ENCODE measurements around the gene KIAA0930.

Gene KIAA0930

DNA sequence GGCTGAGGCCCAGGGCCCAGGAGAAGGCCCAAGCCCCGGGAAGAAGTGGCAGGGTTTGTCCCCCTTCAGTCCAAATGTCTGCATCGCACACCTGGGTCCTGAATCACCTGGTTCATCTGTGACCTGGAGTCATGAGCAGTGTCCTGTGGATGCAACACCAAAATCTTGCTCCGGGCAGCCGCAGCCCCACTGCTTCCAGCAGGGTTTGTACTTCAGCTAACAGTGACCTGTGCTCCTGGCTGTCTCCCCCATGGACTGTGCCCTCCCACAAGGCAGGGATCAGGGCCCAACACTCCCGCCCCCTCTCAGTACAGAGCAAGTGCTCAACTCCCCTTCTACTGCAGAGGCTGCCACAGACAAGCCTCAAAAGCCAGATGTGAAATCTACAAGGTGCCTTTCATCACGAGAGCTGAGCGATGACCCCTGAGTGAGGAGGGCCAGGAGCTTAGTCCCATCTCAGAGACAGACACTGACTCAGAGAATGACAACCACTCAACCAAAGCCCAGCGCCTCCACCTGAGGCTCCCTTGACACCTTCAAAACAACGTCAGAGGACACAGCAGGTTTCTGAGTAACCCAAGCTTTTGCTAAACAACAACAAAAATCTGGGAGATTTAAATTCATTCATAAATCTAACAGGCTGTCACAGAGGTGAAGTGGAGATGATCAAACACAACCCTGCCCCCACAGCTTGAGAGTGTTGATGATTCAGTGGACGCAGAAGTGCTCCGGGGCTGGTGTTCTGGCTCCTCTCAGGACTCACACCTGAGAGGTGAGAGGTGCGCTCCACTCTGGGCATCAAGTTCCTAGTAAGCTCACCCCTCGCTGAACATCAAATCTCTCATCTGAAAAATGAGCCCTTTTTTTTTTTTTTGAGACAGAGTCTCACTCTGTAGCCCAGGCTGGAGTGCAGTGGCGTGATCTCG lies 3.4 kb downstream of the KIAA0930 start:
- DNase-seq (ENCODE audit: low read depth): no peak

DNA sequence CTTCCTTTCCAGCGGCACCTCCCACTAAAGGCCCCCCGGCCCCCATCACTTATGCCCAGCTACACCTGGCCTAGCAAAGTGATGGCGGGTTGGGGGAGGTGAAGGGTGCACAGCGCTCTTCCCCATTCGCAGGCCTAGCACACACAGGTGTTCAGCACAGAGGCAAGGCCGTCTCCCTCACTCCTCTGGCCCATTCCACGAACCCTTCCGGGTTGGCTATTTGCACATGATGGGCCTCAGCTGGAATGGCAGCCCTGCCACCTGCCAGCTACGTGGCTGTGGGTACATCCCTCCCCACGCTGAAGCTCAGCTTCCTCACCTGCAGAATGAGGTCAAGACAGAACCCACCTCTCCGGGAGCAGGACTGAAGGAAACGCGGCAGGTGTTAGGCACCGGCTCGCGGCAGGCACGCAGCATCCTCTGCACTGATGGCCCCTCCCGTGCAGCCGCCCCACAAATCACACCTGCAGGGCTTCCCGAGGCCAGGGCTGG lies 4.8 kb downstream of the KIAA0930 start:
- DNase-seq (ENCODE audit: low read depth): no peak

- no peak for DNase-seq (ENCODE audit: low read depth)
These were observed 5.5 kb downstream of the KIAA0930 start for GRCh38 chr22:45235101-45235777.

DNA sequence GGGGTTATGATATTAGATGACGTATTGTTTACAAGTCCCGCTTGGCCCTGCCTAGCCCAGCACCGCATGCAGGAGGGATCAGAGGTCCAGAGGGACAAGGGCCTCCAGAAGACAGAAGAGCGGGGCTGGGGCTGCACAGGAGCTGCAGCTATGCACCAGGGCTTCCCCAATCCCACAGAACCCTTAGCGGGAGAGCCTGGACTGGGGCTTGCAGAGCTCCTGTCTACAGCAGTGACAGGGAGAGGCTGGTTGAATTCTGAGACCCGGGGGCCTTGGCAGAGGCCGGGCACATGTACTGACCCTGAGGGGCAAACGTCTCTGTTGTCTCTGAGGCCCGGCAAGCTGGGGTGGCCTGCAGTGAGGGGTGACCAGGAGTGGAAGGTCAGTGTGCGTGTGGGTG lies 6.9 kb downstream of the KIAA0930 start:
- DNase-seq (ENCODE audit: low read depth): no peak

DNA sequence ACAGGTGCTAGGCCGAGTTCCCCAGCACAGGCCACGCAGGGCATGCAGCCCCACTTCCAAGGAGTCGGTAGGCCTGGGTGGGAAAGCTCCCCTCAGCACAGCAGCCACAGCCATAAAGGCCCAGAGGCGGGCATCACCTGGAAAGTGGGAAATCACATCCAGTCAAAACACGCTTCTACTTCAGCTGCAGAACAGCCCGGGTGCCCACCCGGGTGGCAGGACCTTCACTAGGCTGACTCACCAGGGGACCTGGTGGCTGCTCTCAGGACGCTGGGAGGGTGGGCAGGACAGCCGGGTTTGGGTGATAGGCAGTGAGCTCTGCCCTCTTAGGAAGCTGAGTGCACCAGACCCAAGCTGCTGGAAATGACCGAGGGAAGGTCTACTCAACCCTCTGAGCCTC lies 7.3 kb downstream of the KIAA0930 start:
- DNase-seq (ENCODE audit: low read depth): no peak

GRCh38 chr22:45231293-45231692 lies 9.4 kb downstream of the KIAA0930 start:
- DNase-seq (ENCODE audit: low read depth): no peak

- DNase-seq (ENCODE audit: low read depth): no peak
These were observed 10.5 kb downstream of the KIAA0930 start for GRCh38 chr22:45230026-45230721.

DNA sequence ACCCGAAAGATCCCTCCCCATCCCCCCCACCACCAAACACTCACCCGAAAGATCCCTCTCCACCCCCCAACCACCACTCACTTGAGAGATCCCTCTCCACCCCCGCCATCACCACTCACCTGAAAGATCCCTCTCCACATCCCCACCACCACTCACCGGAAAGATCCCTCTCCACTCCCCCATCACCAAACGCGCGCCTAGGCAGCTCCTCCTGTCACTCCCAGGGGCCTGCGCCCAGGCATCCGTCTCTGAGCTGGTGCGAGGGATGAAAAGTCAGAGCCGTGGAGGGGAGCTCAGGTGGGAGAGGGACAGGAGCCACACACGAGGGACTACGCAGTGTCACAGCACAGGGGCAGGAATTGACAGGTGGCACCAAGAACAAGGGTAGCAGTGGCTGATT lies 11.5 kb downstream of the KIAA0930 start:
- no peak for DNase-seq (ENCODE audit: low read depth)

- DNase-seq (ENCODE audit: low read depth): no peak
These were observed 12.3 kb downstream of the KIAA0930 start for GRCh38 chr22:45228401-45228754.

- DNase-seq (ENCODE audit: low read depth): no peak
These were observed 12.9 kb downstream of the KIAA0930 start for GRCh38 chr22:45227645-45228400.

DNA sequence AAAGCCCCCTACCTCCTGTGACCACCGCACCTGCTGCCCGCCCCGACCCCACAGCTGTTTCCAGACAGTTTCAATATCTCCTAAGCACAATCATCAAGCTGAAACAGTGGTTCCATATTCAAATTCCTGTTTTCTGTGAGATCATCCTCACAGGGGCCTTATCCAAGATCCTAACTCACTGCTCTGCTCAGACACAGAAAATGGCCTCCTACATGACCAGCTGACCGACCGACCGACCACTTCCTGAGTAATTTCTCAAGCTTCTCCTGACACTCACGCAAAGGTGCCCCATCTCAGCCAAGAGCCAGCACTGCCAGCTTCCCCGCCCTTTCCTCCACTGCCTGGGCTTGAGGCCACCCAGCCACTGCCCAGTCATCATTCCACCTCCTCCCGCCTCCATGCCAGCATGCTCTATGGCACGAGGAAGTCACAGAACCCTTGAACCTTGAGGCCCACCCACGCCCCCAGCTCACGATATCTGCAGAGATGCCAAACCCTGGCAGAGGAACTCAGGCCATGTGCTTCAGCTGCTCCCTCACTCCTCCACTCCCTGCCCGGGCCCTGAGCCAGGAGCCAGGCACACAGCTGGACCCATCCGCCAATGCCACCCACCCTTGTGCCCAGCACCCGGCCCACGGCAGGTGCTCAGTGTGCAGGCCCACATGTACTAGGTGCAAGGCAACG lies 14.0 kb downstream of the KIAA0930 start:
- no peak for DNase-seq (ENCODE audit: low read depth)

- no peak for DNase-seq (ENCODE audit: low read depth)
These were observed 14.8 kb downstream of the KIAA0930 start for GRCh38 chr22:45225732-45226502.

- DNase-seq (ENCODE audit: low read depth): no peak
These were observed 15.5 kb downstream of the KIAA0930 start for GRCh38 chr22:45224988-45225731.

DNA sequence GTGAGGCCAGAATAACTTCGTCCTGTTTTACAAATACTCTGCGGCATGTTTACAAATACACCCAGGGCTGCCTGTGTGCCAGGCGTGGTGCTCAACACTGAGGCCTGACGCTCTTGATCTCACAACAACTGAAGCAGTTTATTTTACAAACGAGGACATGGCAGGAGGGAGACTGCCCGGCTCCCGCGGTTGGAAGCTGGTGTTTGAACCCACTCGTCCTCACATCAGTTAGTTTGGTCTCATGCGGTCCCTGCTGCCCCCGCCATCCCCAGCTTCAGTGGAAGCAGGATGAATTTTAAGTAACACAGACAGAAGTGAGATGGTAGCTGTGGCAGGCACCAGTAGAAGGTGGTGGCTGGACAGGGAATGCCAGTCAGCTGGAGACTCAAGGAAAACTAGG lies 16.4 kb downstream of the KIAA0930 start:
- no peak for DNase-seq (ENCODE audit: low read depth)

- no peak for DNase-seq (ENCODE audit: low read depth)
These were observed 17.2 kb downstream of the KIAA0930 start for GRCh38 chr22:45223304-45224117.

GRCh38 chr22:45221201-45221600 lies 19.5 kb downstream of the KIAA0930 start:
- no peak for DNase-seq (ENCODE audit: low read depth)

DNA sequence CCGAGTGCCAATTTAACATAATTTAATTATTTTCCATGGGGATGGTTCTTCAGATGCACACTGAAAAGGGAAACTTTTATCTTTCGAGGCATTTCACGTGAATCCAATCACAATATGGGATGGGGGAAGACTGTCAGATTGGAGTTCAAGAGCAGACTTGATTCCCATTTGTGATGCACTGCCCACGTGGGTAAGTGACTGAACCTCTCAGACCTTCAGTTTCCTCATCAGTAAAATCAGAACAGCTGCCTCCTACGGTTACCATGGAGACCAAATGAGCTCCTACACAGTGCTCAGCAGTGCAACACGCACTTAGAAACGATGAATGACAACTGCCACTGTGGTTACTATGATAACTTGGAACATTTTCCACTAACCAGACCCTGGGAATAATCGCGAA lies 21.7 kb downstream of the KIAA0930 start:
- DNase-seq (ENCODE audit: low read depth): peak; percentile 33

DNA sequence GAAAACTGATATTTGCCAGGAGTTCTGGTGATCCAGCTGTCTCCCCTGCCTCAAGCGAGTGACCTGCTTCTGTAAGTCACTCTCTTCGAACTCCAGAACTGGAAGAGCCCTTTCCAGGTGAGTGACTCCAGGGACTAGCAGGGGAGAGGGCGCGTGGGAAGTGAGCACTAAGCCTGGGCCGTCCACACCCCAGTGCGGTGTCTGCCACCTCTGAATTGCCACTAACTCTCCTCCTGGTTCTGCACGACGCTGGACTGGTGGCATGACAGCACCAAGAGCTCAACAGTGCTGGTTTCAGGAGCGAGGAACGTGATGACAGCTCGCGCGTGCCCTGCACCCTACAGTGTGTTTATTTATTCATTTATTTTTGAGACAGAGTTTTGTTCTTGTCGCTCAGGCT lies 22.9 kb downstream of the KIAA0930 start:
- DNase-seq (ENCODE audit: low read depth): no peak

- DNase-seq (ENCODE audit: low read depth): no peak
These were observed 23.3 kb downstream of the KIAA0930 start for GRCh38 chr22:45217345-45217744.
